Right lobe of liver (tissue), 4 donors: Measurements from ENCODE around the gene SLC29A1.

Source experiments
- POLR2A ChIP-seq: fragments of 450-650 bp; IDR thresholded peaks from one replicate; pipeline ENCODE4 v1.6.1; 2017; ENCODE audit warnings: antibody characterized with exemption, mild to moderate bottlenecking
- TF ChIP-seq, protein P1 (sequence below), 4 donors: fragments of 200-600 bp in 3 of 4; fragments of 450-650 bp in 1 of 4; IDR thresholded peaks; one replicate each; pipeline versions ENCODE4 v1.5.1 to v1.8.0; 2016 to 2022; ENCODE audit warnings: antibody characterized with exemption in 4 of 4, mild to moderate bottlenecking in 2 of 4
- donor health status: DM: no; HTN: no; CAD: no.
- donor health status: DM: no; HTN: no; CAD: no.
- donor health status: DM: no; HTN: yes; CAD: no.

DNA sequence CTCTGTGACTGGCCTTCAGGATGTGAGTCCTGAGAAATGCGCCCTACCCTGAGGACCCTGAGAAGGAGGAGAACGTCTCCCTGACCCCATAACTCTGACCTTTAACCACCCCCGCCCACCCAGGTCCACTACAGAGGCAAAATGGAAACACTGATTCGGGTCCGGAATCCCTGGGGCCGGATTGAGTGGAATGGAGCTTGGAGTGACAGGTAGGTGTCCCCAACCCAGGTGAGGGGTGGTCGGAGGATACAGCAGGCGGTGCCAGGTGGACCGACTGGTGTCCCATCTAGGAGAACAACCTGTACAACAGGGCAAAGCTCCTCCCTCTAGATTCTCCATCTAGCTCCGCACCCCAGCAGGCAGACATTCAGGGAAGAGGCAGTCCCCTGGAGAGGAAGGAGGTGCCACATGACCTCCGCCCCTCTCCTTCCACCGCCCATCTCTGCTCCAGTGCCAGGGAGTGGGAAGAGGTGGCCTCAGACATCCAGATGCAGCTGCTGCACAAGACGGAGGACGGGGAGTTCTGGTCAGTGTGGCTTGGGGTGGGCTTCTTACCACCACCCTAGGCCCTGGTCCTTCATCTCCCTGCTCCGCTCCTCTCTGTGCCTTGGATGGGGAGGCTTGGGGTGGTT, 47.1 kb upstream of the SLC29A1 start:
- TF ChIP-seq, protein P1, sequence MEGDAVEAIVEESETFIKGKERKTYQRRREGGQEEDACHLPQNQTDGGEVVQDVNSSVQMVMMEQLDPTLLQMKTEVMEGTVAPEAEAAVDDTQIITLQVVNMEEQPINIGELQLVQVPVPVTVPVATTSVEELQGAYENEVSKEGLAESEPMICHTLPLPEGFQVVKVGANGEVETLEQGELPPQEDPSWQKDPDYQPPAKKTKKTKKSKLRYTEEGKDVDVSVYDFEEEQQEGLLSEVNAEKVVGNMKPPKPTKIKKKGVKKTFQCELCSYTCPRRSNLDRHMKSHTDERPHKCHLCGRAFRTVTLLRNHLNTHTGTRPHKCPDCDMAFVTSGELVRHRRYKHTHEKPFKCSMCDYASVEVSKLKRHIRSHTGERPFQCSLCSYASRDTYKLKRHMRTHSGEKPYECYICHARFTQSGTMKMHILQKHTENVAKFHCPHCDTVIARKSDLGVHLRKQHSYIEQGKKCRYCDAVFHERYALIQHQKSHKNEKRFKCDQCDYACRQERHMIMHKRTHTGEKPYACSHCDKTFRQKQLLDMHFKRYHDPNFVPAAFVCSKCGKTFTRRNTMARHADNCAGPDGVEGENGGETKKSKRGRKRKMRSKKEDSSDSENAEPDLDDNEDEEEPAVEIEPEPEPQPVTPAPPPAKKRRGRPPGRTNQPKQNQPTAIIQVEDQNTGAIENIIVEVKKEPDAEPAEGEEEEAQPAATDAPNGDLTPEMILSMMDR (IDR thresholded peaks at IDR 0.05), result no peak
- no peak for TF ChIP-seq POLR2A
